ENCODE measurements around the gene FIZ1.

FIZ1 gene

GRCh38 chr19:55598719-55599467, 424 bp downstream of the FIZ1 start:
- peak; percentile 75 for ATAC-seq
- TF ChIP-seq POU6F1 (CRISPR knock-in tag; IDR thresholded peaks at IDR 0.05; ENCODE audit: borderline replicate concordance, low read depth) (peak; percentile 89; the same call in 1 of the 2 replicates), ZNF8 (CRISPR knock-in tag; IDR thresholded peaks at IDR 0.05) (no peak), PATZ1 (CRISPR knock-in tag; IDR thresholded peaks at IDR 0.05; ENCODE audit: borderline replicate concordance) (peak; percentile 94), CREB5 (CRISPR knock-in tag; IDR thresholded peaks at IDR 0.05; ENCODE audit: low read depth) (no peak)

- TF ChIP-seq ZNF8 (CRISPR knock-in tag; IDR thresholded peaks at IDR 0.05) (no peak), ZFP30 (CRISPR knock-in tag; IDR thresholded peaks at IDR 0.05) (no peak), RARB (CRISPR knock-in tag; IDR thresholded peaks at IDR 0.05) (no peak), CSDC2 (CRISPR knock-in tag; IDR thresholded peaks at IDR 0.05) (no peak), TCF4 (CRISPR knock-in tag; IDR thresholded peaks at IDR 0.05; ENCODE audit: borderline replicate concordance) (no peak), ARNTL (CRISPR knock-in tag; IDR thresholded peaks at IDR 0.05; ENCODE audit: borderline replicate concordance, low read depth) (no peak), ZC3H10 (CRISPR knock-in tag; IDR thresholded peaks at IDR 0.05) (no peak), TSHZ2 (CRISPR knock-in tag; IDR thresholded peaks at IDR 0.05) (no peak), POU6F1 (CRISPR knock-in tag; IDR thresholded peaks at IDR 0.05; ENCODE audit: borderline replicate concordance, low read depth) (no peak), BACH2 (CRISPR knock-in tag; IDR thresholded peaks at IDR 0.05; ENCODE audit: borderline replicate concordance) (no peak), ZFP3 (CRISPR knock-in tag; IDR thresholded peaks at IDR 0.05) (no peak), SNAI2 (CRISPR knock-in tag; IDR thresholded peaks at IDR 0.05) (no peak)
Measured at GRCh38 chr19:55598034-55598433, 1.3 kb downstream of the FIZ1 start.

GRCh38 chr19:55597501-55597921, 1.8 kb downstream of the FIZ1 start:
- no peak for ATAC-seq
- TF ChIP-seq ISL1 (CRISPR knock-in tag; IDR thresholded peaks at IDR 0.05) = no peak
- TF ChIP-seq SNAI2 (CRISPR knock-in tag; IDR thresholded peaks at IDR 0.05) = no peak
- no peak for TF ChIP-seq ZNF70 (CRISPR knock-in tag; IDR thresholded peaks at IDR 0.05)
- TF ChIP-seq PATZ1 (CRISPR knock-in tag; IDR thresholded peaks at IDR 0.05; ENCODE audit: borderline replicate concordance) = no peak
- no peak for TF ChIP-seq CSDC2 (CRISPR knock-in tag; IDR thresholded peaks at IDR 0.05)
- TF ChIP-seq TOX (CRISPR knock-in tag; IDR thresholded peaks at IDR 0.05; ENCODE audit: borderline replicate concordance) = no peak
- no peak for TF ChIP-seq ZNF565 (CRISPR knock-in tag; conservative IDR thresholded peaks at IDR 0.05; ENCODE audit: low read depth)
- no peak for TF ChIP-seq ESRRG (CRISPR knock-in tag; IDR thresholded peaks at IDR 0.05)
- TF ChIP-seq POU6F1 (CRISPR knock-in tag; IDR thresholded peaks at IDR 0.05; ENCODE audit: borderline replicate concordance, low read depth) = no peak
- TF ChIP-seq CSRNP3 (CRISPR knock-in tag; IDR thresholded peaks at IDR 0.05) = no peak
- TF ChIP-seq ARNTL (CRISPR knock-in tag; IDR thresholded peaks at IDR 0.05; ENCODE audit: borderline replicate concordance, low read depth) = no peak
- TF ChIP-seq RARB (CRISPR knock-in tag; IDR thresholded peaks at IDR 0.05) = no peak
- no peak for TF ChIP-seq OSR1 (CRISPR knock-in tag; IDR thresholded peaks at IDR 0.05)
- TF ChIP-seq PPARA (CRISPR knock-in tag; IDR thresholded peaks at IDR 0.05; ENCODE audit: borderline replicate concordance) = no peak
- no peak for TF ChIP-seq GLIS3 (CRISPR knock-in tag; IDR thresholded peaks at IDR 0.05)

More at GRCh38 chr19:55598034-55598433, 1.3 kb downstream of the FIZ1 start:
- no peak for ATAC-seq

Data from SK-N-SH treated with all-trans-retinoic acid at 6 μM for 48 hours (cell line).